Hematopoietic multipotent progenitor cell treated with erythropoietin and hydrocortisone succinate and interleukin-3 and kit ligand, for 17 days (in vitro differentiated cells): ENCODE data around the gene NDUFAF4.
A peak's percentile ranks its signal among the peaks of the same experiment; 100 is the strongest.

ENCODE experiments used
- DNase-seq: peaks from one replicate; pipeline ENCODE4 v3.0.0-alpha.2; 2015; ENCODE audit warnings: low spot score

The NDUFAF4 gene

GRCh38 chr6:96897396-96898240 is at the start of gene NDUFAF4:
NDUFAF4 (minus strand) TSS chr6:96897891; CDS start chr6:96897801, 90 bp downstream.
- peak; percentile 96 for DNase-seq

DNA sequence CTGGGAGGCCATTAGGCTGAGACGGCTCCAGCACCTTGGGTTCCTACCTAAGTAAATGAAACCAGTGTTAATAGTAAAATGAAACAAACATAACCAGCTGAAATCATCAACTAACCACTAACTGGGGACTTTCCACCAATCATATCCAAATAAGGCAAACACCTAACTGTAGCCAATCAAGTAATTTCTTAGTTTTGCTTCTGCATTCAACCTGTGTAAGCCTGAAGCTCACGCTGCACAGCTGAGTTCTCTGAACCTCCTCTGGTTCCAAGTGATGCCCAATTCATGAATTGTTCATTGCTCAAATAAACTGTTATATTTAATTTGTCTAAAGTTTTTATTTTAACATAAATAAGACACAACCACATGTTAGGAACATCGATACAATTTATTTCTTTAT is 49.4 kb upstream of the NDUFAF4 start:
- no peak for DNase-seq

DNA sequence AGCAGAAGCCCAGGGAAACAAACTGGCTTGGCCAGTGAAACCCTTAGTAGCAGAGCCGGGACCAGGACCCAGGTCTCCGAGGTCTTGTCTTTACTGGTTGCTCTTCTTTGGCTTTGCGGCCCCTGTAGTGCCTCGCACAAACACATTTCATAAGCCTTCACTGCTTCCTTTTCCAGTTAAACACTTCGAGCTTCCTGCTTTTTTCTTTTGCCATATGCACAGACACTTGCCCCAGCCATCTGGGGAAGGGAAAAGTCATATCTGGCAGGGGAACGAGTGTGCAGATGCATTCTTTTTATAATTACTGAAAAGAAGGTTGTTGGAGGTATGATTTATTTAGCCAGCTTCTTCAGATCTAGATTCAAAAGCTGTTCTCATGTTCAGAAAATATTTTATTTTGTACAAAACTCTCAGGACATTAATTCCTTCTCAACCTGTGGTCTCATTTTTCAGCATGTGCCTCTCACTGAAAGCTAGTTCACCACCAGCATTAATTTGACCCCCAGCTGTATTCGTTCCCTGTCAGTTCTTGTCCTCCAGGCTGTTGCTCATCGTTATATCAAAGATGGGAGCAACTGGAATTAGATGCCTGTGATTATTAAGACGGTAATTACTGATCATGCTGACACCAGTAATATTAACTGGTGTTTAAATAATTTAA is 46.0 kb upstream of the NDUFAF4 start:
- no peak for DNase-seq

GRCh38 chr6:96942676-96943075 is 45.0 kb upstream of the NDUFAF4 start:
- no peak for DNase-seq

- no peak for DNase-seq
Observed at GRCh38 chr6:96940322-96940721, 42.6 kb upstream of the NDUFAF4 start.

DNA sequence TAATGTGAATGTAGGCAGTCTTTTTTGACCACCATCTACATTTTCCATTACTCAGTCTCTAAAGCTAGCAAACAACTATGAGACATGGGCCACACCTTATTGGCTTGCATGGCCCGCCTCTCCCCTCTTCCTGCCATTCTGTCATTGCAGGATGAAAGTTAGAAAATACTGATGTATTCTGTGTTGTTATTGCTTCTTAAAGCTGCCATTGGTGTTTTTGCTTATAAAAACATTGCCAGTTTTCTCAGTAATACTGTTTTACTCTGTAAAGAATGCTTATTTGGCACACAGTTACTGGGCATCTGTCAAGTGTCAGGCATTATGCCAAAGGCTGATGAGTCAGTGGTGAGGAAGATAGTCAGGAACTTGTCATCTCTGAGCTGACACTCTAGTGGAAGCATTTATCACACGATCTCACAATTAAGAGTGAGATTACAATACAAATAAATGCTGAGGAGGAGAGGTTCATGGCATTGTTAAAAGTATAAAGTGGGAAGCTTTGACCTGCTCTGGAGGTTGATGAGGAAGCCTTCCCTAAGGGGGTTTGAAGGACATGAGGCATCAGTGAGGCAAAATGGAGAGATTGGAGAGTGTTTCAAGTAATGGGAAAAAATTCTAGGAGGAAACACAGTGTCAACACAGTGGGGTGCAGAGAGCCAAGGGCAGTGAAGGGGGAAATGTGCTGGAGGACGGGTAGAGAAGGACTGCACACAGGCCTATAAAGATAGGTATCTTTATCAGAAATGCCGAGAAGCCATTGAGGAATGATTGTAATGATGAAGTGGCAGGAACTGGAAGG is 41.5 kb upstream of the NDUFAF4 start:
- DNase-seq = peak; percentile 48

GRCh38 chr6:96934087-96934486 is 36.4 kb upstream of the NDUFAF4 start:
- DNase-seq = no peak

- DNase-seq = no peak
Observed at GRCh38 chr6:96931198-96931597, 33.5 kb upstream of the NDUFAF4 start.

- DNase-seq = no peak
Observed at GRCh38 chr6:96929741-96930140, 32.0 kb upstream of the NDUFAF4 start.

DNA sequence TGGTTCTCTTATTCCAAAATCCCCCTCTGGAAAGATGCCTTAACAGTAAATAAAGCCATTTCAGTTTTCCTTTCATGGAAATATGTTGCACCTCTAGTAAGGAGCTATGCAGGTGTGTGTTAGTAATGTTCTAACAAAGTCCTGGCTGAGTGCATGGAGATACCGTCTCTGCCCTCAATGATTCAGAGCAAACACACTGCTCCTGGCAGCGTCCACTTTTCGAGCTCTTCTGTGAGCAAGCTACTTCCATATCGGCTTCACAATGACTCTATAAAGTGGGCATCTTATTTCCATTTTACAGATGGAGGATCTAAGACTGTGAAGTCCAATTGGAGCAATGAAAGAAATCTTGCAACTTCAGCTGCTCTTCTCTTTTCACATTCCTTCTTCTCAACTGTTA is 30.0 kb upstream of the NDUFAF4 start:
- no peak for DNase-seq

- no peak for DNase-seq
Observed at GRCh38 chr6:96926425-96926824, 28.7 kb upstream of the NDUFAF4 start.

GRCh38 chr6:96925290-96925687 is 27.6 kb upstream of the NDUFAF4 start:
- no peak for DNase-seq

GRCh38 chr6:96923871-96924493 is 26.3 kb upstream of the NDUFAF4 start:
- no peak for DNase-seq

- DNase-seq = no peak
Observed at GRCh38 chr6:96923400-96923799, 25.7 kb upstream of the NDUFAF4 start.

DNA sequence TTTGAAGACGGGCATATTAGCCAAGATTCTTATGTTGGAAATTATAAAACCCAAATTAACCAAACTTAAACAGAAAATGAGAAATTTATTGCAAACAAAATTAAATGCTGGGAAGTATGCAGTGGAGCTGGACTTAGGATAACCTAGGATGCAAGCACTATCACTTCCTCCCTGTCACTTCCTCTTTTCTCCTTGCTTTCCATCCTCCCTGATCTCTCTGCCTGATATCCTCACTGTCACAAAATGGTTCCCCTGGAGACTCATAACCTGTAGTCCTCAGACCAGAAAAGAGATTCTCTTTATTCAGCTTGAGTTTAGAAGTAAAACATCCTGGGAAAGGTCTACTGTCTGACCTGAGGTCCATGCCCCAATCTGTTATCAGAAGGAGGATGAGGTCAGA is 19.4 kb upstream of the NDUFAF4 start:
- no peak for DNase-seq

DNA sequence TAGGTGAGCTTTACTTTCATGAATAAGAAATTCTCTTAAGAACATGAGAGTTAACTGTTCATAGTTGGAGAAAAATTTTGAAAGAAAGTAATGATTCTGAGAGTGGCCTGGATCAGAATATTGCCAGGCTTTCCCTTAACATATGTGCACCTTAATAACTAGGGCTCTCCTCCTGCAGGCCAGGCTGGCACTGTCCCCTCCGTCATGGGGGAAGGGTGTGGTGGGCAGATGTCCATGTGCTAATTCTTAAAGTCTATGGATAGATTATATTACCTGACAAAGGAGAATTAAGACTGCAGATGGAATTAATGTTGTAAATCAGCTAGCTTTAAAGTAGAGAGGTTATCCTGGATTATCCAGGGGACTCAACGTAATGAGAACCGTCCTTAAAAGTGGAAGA is 15.9 kb upstream of the NDUFAF4 start:
- no peak for DNase-seq

DNA sequence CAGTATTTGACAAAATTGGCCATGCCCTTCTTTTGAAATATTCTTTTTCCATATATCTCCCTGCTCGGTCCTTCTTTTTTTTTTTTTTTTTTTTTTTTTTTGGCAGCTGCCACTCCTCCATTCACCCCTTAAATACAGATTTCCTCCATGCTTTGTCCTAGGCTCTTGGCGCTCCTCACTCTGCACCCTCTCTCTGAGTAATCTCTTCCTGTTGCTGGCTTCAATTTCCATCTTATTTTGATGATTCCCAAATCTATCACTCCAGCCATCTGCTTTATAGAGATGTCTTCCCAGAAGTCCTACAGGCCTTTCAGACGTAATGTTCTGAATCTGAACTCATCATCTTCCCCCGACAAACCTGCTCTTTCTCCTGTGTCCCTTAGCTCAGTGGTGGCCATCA is 14.1 kb upstream of the NDUFAF4 start:
- no peak for DNase-seq

- no peak for DNase-seq
Observed at GRCh38 chr6:96911171-96911570, 13.5 kb upstream of the NDUFAF4 start.

DNA sequence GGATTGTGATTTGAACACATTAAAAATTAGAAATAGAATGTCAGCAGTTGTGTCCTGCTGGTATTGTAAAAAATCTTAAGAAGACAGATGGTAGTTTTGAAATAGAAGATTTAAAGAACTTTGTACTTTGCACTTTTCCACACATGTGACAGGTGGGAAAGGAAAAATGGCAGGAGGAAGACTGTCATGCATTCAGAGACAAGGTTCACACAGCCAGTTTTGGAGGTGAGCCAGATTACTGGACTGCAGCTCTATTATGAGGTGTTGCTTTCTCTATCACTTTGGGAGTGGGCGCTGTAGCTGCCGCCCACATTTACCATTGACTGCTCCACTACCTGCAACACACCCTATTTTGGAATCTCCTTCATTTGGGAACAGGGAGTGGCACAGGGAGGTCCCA is 12.1 kb upstream of the NDUFAF4 start:
- DNase-seq = no peak

- DNase-seq = no peak
Observed at GRCh38 chr6:96907498-96907897, 9.8 kb upstream of the NDUFAF4 start.

DNA sequence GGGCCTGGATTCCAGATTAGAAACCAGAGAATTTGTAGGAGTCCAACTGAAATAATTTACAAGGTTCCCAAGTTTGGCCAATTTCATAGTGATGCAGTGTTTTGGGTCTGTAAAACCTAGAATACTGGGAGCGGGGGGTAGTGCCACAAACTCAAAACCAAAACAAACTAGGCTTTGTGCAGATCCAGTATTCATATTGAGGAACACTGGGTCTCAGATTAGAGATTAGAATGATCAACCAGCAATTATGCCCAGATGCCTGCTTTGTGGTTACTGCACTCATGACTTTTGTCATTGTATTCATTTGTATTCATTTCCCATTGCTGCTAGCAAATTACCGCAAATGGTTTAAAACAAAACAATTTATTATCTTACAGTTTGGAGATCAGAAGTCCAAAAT is 3.2 kb upstream of the NDUFAF4 start:
- DNase-seq = no peak

DNA sequence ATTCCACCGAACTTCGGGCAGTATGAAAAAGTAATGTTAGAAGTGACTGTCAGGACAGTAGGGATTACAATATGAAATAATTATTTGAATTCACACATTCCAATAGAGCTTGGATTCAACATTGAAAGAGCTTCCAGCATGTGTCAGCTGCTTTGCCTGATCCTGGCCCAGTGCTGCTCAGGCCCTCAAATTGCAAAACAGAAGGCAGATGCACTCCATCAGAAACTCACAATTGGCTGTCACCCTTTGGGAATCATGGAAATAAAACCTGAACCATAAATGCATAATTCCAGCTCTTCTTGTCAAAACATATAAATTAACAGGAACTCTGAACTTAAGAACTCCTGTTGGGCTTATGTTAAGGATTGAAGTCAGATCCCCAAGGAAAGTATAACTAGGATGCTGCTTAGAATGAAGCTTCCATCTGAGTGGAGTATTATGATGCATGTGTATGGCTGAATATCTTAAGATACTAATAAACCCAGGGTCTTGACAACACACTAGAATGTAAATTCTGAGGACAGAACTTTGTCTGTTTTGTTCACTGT is 1.8 kb upstream of the NDUFAF4 start:
- no peak for DNase-seq
